MM.1S (cell line): ENCODE data around the gene RBM25.

Experiments
- DNase-seq: peaks from one replicate; pipeline ENCODE4 v3.0.0-alpha.2; 2015
- H2AFZ ChIP-seq: fragments of 300-600 bp; sonication (generic); 2 replicates; pipeline ENCODE4 v1.6.0; 2016; ENCODE audit warnings: antibody characterized with exemption, low read length
- H3F3A ChIP-seq: fragments of 300-600 bp; sonication (generic); 2 replicates; pipeline ENCODE4 v1.6.1; 2016; ENCODE audit warnings: mild to moderate bottlenecking, antibody characterized with exemption, low read length, moderate library complexity, mixed read lengths; ENCODE audit not compliant: insufficient read depth
- H3K27ac ChIP-seq: fragments of 300-600 bp; sonication (generic); 2 replicates; pipeline ENCODE4 v1.5.1; 2016; ENCODE audit warnings: mild to moderate bottlenecking, low read length
- H3K27me3 ChIP-seq: fragments of 300-600 bp; sonication (generic); replicated peaks from 2 replicates; pipeline ENCODE4 v1.6.0; 2016; ENCODE audit warnings: low read length; ENCODE audit not compliant: insufficient read depth
- H3K36me3 ChIP-seq: fragments of 300-600 bp; sonication (generic); replicated peaks from 2 replicates; pipeline ENCODE4 v1.6.1; 2016; ENCODE audit warnings: mild to moderate bottlenecking, low read length, mixed read lengths; ENCODE audit not compliant: insufficient read depth
- H3K4me1 ChIP-seq: fragments of 300-600 bp; sonication (generic); 2 replicates; pipeline ENCODE4 v1.6.1; 2016; ENCODE audit warnings: low read length, mixed read lengths
- H3K4me2 ChIP-seq: fragments of 300-600 bp; sonication (generic); 2 replicates; pipeline ENCODE4 v1.6.0; 2016; ENCODE audit warnings: low read depth, low read length
- H3K4me3 ChIP-seq: fragments of 300-600 bp; sonication (generic); 2 replicates; pipeline ENCODE4 v1.5.1; 2016; ENCODE audit warnings: low read length, mixed read lengths
- H3K79me2 ChIP-seq: fragments of 300-600 bp; sonication (generic); 2 replicates; pipeline ENCODE4 v1.6.1; 2016; ENCODE audit warnings: mixed run types, low read length, mixed read lengths
- H3K9ac ChIP-seq: fragments of 300-600 bp; sonication (generic); 2 replicates; pipeline ENCODE4 v1.6.1; 2016; ENCODE audit warnings: low read length, mixed read lengths
- H3K9me2 ChIP-seq: fragments of 300-600 bp; sonication (generic); replicated peaks from 2 replicates; pipeline ENCODE4 v1.6.1; 2016; ENCODE audit warnings: mild to moderate bottlenecking, low read length, mixed read lengths; ENCODE audit not compliant: insufficient read depth
- H3K9me3 ChIP-seq: fragments of 300-600 bp; sonication (generic); replicated peaks from 2 replicates; pipeline ENCODE4 v1.6.1; 2016; ENCODE audit warnings: mild to moderate bottlenecking, low read length, mixed read lengths; ENCODE audit not compliant: insufficient read depth
- H4K20me1 ChIP-seq: fragments of 300-600 bp; sonication (generic); 2 replicates; pipeline ENCODE4 v1.6.1; 2016; ENCODE audit warnings: mild to moderate bottlenecking, low read length, moderate library complexity, mixed read lengths; ENCODE audit not compliant: insufficient read depth
- CTCF ChIP-seq: fragments of 300-600 bp; sonication (generic); IDR thresholded peaks from 2 replicates; pipeline ENCODE4 v1.5.1; 2016; ENCODE audit warnings: antibody characterized with exemption, low read length, mixed read lengths
- EZH2 ChIP-seq: fragments of 300-600 bp; sonication (generic); optimal IDR thresholded peaks from 2 replicates; pipeline ENCODE3; 2017; ENCODE audit warnings: low read depth, mild to moderate bottlenecking, antibody characterized with exemption, low read length, mixed read lengths
- EZH2phosphoT487 ChIP-seq: fragments of 300-600 bp; sonication (generic); IDR thresholded peaks from 2 replicates; pipeline ENCODE4 v1.6.1; 2018; ENCODE audit warnings: antibody characterized with exemption, low read length

Gene RBM25

GRCh38 chr14:73022051-73022450 is 36.3 kb upstream of the RBM25 start:
- Histone ChIP-seq H3K36me3 (no peaks in the 10 kb centered on the region), H3F3A (no peaks in the 10 kb centered on the region), H3K27me3 (no peaks in the 10 kb centered on the region), H3K9me2 (no peaks in the 10 kb centered on the region), H4K20me1 (no peaks in the 10 kb centered on the region), H3K4me1 (no peaks in the 10 kb centered on the region), H3K4me3 (no peak overlapping the region), H3K9ac (no peak overlapping the region), H3K27ac (no peak overlapping the region), H3K4me2 (no peak overlapping the region), H3K9me3 (no peaks in the 10 kb centered on the region), H3K79me2 (peaks cover 10% of the 10 kb centered on the region), H2AFZ (no peak overlapping the region)
- no peak for TF ChIP-seq EZH2phosphoT487
- TF ChIP-seq CTCF: no peak
- TF ChIP-seq EZH2: no peak
- DNase-seq: no peak

- no peaks in the 10 kb centered on the region for H3K27me3 ChIP-seq
- no peak overlapping the region for H3K4me3 ChIP-seq
- H3K4me2 ChIP-seq: peak overlapping the region; percentile 59
- no peaks in the 10 kb centered on the region for H3K36me3 ChIP-seq
- H3K79me2 ChIP-seq: peaks cover 10% of the 10 kb centered on the region
- H4K20me1 ChIP-seq: no peaks in the 10 kb centered on the region
- no peak overlapping the region for H3K9ac ChIP-seq
- no peak overlapping the region for H3K27ac ChIP-seq
- no peaks in the 10 kb centered on the region for H3K9me3 ChIP-seq
- no peak for DNase-seq
- TF ChIP-seq EZH2: no peak
- no peak for TF ChIP-seq CTCF
- no peak for TF ChIP-seq EZH2phosphoT487
- H3K9me2 ChIP-seq: no peaks in the 10 kb centered on the region
- H2AFZ ChIP-seq: no peak overlapping the region
- H3K4me1 ChIP-seq: no peaks in the 10 kb centered on the region
- H3F3A ChIP-seq: no peaks in the 10 kb centered on the region
Measured at GRCh38 chr14:73025544-73025943, 32.8 kb upstream of the RBM25 start.

- peak overlapping the region; percentile 59 for H3K4me2 ChIP-seq
- H3K4me1 ChIP-seq: no peaks in the 10 kb centered on the region
- peak overlapping the region; percentile 40; the same call in 1 of the 2 replicates for H3K9ac ChIP-seq
- H3F3A ChIP-seq: no peaks in the 10 kb centered on the region
- no peak overlapping the region for H2AFZ ChIP-seq
- no peak overlapping the region for H3K27ac ChIP-seq
- H3K79me2 ChIP-seq: peaks cover 10% of the 10 kb centered on the region
- H4K20me1 ChIP-seq: no peaks in the 10 kb centered on the region
- H3K27me3 ChIP-seq: no peaks in the 10 kb centered on the region
- peak overlapping the region; percentile 77 for H3K4me3 ChIP-seq
- peak; percentile 11 for DNase-seq
- no peaks in the 10 kb centered on the region for H3K9me3 ChIP-seq
- H3K36me3 ChIP-seq: no peaks in the 10 kb centered on the region
- no peak for TF ChIP-seq EZH2phosphoT487
- TF ChIP-seq EZH2: no peak
- no peak for TF ChIP-seq CTCF
- H3K9me2 ChIP-seq: no peaks in the 10 kb centered on the region
Measured at GRCh38 chr14:73026243-73026844, 32.0 kb upstream of the RBM25 start.
